GM18526 (cell line): ENCODE measurements around the gene PIWIL1.

ENCODE experiments used
- POLR2A ChIP-seq: IDR thresholded peaks from 3 replicates; pipeline ENCODE4 v1.6.1; 2011; ENCODE audit not compliant: insufficient read length; ENCODE audit errors: extremely low read depth

PIWIL1 gene

DNA sequence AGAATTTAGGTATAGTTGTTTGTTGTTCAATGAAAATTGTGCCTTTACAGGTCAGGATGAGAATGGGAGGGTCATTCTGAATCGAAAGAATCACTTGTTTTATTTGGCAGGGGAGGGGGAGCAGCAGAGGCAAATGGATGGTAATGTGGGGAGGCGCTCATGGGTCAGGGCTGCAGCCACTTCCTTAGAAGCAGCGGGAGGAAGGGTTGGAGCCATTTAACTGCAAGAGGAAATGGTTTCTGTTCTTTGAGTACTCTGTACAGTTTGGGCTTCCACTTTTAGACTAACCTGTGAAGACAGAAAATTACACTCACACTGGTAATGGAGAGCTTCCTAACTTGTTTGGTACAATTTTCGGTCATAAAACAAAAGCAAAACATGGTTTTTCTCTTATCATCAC is 57.2 kb downstream of the PIWIL1 start:
- no peak for TF ChIP-seq POLR2A

DNA sequence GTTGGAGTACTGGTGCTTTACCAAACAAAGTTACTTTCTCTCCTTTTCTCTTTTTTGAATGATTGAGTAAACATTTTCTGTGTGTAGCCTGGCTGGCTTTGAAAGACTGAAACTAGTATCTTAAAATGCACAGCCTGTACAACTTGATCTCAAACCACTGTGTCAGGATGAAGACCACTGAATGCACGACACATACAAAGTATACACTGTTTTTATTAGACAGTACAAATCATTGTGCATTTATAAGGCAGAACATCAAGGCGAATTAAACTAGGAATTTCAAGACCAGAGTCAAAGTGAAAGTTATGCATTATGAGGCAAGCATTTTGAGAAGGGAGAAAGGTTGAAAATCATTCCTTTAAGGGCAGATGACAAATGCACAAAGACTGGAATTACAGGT is 59.0 kb downstream of the PIWIL1 start:
- no peak for TF ChIP-seq POLR2A

GRCh38 chr12:130398100-130398848 is 60.6 kb downstream of the PIWIL1 start:
- no peak for TF ChIP-seq POLR2A

DNA sequence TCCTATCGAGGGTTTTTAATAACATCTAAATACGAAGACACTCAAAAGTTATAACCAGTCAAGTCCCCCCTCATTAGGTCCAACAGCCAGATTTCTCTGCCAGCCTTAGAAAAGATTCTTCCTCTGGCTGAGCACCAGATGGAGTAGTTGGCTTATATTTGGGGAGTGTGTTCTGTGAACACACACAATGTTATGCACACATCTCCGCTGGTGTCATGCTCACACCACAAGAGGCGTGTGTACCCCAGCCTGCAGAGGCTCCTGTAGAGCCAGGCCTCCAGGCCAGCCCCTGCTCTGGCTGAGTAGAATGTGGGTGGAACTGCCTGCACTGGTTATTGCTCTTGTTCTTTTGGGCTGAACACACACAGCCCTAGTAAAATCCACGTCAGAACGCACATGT is 64.0 kb downstream of the PIWIL1 start:
- no peak for TF ChIP-seq POLR2A

- no peak for TF ChIP-seq POLR2A
Observed at GRCh38 chr12:130405332-130405731, 67.6 kb downstream of the PIWIL1 start.

GRCh38 chr12:130412384-130412783 is 74.7 kb downstream of the PIWIL1 start:
- TF ChIP-seq POLR2A: no peak

- no peak for TF ChIP-seq POLR2A
Observed at GRCh38 chr12:130413909-130414308, 76.2 kb downstream of the PIWIL1 start.

DNA sequence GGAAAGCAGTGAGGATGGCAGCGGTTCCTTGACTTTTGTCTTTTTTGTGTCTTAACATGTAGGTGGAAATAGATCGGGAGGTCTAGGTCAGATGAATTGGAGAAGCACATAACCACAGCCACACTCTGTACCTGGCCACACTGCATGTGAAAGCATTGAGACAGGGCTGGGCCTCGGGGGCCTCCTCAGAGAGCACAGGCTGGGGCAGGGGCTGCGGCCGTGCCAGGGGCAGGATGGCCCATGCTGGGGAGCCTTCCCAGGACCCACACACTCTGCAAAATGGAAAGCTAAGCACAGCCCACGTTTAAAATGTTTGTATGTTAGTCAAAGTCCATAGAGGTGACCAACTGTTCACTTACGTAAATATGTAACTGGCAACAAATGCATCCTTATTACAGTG is 76.7 kb downstream of the PIWIL1 start:
- no peak for TF ChIP-seq POLR2A

GRCh38 chr12:130418251-130418650 is 80.6 kb downstream of the PIWIL1 start:
- TF ChIP-seq POLR2A: no peak

GRCh38 chr12:130419116-130419515 is 81.4 kb downstream of the PIWIL1 start:
- no peak for TF ChIP-seq POLR2A

- TF ChIP-seq POLR2A: no peak
Observed at GRCh38 chr12:130420071-130420470, 82.4 kb downstream of the PIWIL1 start.

DNA sequence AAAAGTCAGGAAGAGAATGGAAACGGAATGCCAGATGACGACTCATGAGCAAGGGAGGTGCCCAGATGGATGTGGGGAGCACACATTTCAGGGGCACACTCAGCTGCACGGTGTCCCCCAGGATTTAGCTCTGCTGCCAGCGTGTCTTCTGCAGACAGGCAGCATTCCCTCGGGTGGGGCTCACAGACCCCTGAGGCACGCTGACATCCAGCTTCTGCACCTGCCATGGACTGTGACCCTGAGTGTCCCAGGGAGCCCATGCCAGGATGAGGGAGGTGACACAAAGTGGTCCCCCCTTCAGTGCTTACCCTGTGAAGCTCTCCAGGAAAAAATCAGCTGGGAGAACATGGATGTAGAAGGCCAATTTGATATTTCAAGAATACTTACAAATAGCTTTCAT is 84.2 kb downstream of the PIWIL1 start:
- no peak for TF ChIP-seq POLR2A
